Adrenal gland (tissue), 5 donors: ENCODE measurements around the gene EYS.

Experiments
- CTCF ChIP-seq, 6 experiments: fragments of 450-650 bp in 4 of 6; fragments of 200-600 bp in 2 of 6; sonication (generic) in 1 of 6; IDR thresholded peaks; 1 replicate in 5 of 6; 2 replicates in 1 of 6; pipeline versions ENCODE4 v1.5.1 to v1.8.0; 2016 to 2021; ENCODE audit warnings: antibody characterized with exemption in 6 of 6, mild to moderate bottlenecking in 2 of 6, moderate library complexity in 1 of 6
- POLR2A ChIP-seq, 2 donors: fragments of 450-650 bp; IDR thresholded peaks; one replicate each; pipeline ENCODE4 v1.6.1; 2017; ENCODE audit warnings: antibody characterized with exemption in 2 of 2, mild to moderate bottlenecking in 2 of 2, moderate library complexity in 1 of 2
- donor health status: DM: no; HTN: no; CAD: no.

GRCh38 chr6:64815718-64816117 lies 891.3 kb downstream of the EYS start:
- TF ChIP-seq CTCF (IDR thresholded peaks at IDR 0.05) (no peak), POLR2A (IDR thresholded peaks at IDR 0.05) (no peak)
